DND-41 (cell line): ENCODE results near the gene SLK.

Source experiments
- CTCF ChIP-seq: IDR thresholded peaks from 2 replicates; pipeline ENCODE4 v1.5.1; 2012; ENCODE audit warnings: borderline replicate concordance, low read length, moderate library complexity, mild to moderate bottlenecking; ENCODE audit not compliant: poor library complexity, severe bottlenecking; ENCODE audit errors: extremely low read depth
- EZH2 ChIP-seq: IDR thresholded peaks from 3 replicates; pipeline ENCODE4 v1.6.1; 2012; ENCODE audit warnings: borderline replicate concordance, low read depth, mild to moderate bottlenecking, moderate library complexity, low read length, inconsistent platforms; ENCODE audit not compliant: severe bottlenecking

DNA sequence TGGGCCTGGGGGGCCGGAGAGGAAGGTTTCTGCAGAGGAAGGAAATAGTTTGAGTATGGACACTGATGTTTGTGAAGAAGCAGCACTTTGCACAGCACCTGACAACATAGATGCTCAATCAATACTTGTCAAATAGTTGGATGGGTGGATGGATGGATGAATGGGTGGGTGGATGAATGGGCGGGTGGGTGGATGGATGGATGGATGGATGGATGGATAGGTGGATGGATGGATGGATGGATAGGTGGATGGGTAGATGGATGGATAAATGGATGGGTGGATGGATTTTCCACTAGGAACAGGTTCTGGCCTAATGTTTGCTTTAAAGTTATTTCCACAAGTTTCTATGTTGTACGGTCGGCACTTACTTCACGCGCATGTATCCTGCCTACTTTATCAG, 73.4 kb downstream of the SLK start:
- TF ChIP-seq CTCF (no peak), EZH2 (no peak)
